Activated CD8-positive, alpha-beta T cell treated with anti-CD3 and anti-CD28 coated beads for 36 hours (primary cell): ENCODE results near the gene GBP5. TPM values are rescaled to one million over a fixed set of nuclear protein-coding genes. Genes with fewer than 3 reads are reported as not detected.

Source experiments
- ATAC-seq: fragments of 200-7000 bp; cut with Tn5 transposase; one replicate; pipeline ENCODE4 v1.10.0; 2021; ENCODE audit warnings: mild to moderate bottlenecking, moderate library complexity
- CTCF ChIA-PET: fragments of 350-600 bp; sonication (Branson Sonifier 250); formaldehyde crosslinking; loops from one replicate; lab custom pipeline; 2021; ENCODE audit warnings: antibody characterized with exemption; lab: Charles Lee
- POLR2A ChIA-PET: fragments of 350-600 bp; sonication (Branson Sonifier 250); formaldehyde crosslinking; loops from one replicate; lab custom pipeline; 2021; ENCODE audit warnings: antibody characterized with exemption; lab: Charles Lee
- DNase-seq: peaks from one replicate; pipeline ENCODE4 v3.0.0-alpha.2; 2020
- H3K27ac Mint-ChIP-seq: one replicate; pipeline ENCODE4 v1.8.0; 2021; ENCODE audit warnings: mild to moderate bottlenecking, mixed read lengths
- H3K27me3 Mint-ChIP-seq: one replicate; pipeline ENCODE4 v1.8.0; 2021; ENCODE audit warnings: mixed read lengths
- H3K36me3 Mint-ChIP-seq: one replicate; pipeline ENCODE4 v1.8.0; 2021; ENCODE audit warnings: low read depth, mixed read lengths
- H3K4me1 Mint-ChIP-seq: one replicate; pipeline ENCODE4 v1.8.0; 2021; ENCODE audit warnings: low read depth, mixed read lengths
- H3K4me3 Mint-ChIP-seq: one replicate; pipeline ENCODE4 v1.8.0; 2021; ENCODE audit warnings: mild to moderate bottlenecking, moderate library complexity, mixed read lengths
- H3K9me3 Mint-ChIP-seq: one replicate; pipeline ENCODE4 v1.8.0; 2021; ENCODE audit warnings: mixed read lengths
- intact Hi-C: fragments of 100-400 bp; cut with micrococcal nuclease; formaldehyde crosslinking; loops from one replicate; pipeline ENCODE4 v1.10.0; 2022
- total RNA-seq, 2 experiments: library from RNA; stranded (reverse); gene quantifications; one replicate each; pipeline ENCODE4 v1.2.3, GENCODE V29; 2021
- TF ChIP-seq, protein P1 (sequence below): fragments of 200-600 bp; IDR thresholded peaks from one replicate; pipeline ENCODE4 v1.8.0; 2022; ENCODE audit warnings: antibody characterized with exemption, mild to moderate bottlenecking

The GBP5 gene
- total RNA-seq, 2 experiments from 2014 or later = 163 to 174 TPM

DNA sequence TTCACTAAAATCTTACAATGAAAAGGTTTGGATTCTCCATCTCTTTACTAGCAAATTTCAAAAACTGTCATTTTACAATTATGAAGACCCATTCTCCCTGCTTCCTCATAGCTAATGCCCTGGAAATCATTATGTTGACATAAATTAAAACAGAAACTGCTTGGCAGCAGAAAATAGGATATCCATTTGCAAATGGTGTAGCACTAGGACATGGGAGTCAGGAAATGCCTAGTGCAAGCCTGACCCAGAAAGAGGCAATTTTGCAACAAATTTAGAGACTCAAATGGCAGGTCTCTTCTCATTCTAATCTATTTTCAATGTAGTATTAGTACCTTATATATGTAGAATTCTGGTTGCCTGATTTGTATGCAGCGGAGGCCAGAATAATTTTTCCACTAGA lies 2.2 kb downstream of the GBP5 start:
- peak overlapping the region; percentile 100 for H3K27ac Mint-ChIP-seq
- intact Hi-C loops = loop anchor here (5.0 kb wide), 3 partner anchors 42 to 87 kb away; partner anchors contain the start of gene GBP4
- peaks cover 56% of the 10 kb centered on the region for H3K4me1 Mint-ChIP-seq
- TF ChIP-seq, protein P1, sequence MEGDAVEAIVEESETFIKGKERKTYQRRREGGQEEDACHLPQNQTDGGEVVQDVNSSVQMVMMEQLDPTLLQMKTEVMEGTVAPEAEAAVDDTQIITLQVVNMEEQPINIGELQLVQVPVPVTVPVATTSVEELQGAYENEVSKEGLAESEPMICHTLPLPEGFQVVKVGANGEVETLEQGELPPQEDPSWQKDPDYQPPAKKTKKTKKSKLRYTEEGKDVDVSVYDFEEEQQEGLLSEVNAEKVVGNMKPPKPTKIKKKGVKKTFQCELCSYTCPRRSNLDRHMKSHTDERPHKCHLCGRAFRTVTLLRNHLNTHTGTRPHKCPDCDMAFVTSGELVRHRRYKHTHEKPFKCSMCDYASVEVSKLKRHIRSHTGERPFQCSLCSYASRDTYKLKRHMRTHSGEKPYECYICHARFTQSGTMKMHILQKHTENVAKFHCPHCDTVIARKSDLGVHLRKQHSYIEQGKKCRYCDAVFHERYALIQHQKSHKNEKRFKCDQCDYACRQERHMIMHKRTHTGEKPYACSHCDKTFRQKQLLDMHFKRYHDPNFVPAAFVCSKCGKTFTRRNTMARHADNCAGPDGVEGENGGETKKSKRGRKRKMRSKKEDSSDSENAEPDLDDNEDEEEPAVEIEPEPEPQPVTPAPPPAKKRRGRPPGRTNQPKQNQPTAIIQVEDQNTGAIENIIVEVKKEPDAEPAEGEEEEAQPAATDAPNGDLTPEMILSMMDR = no peak
- ATAC-seq (no peak), DNase-seq (no peak)
- H3K36me3 Mint-ChIP-seq = peaks cover 76% of the 10 kb centered on the region
- H3K9me3 Mint-ChIP-seq = peaks cover 3% of the 10 kb centered on the region
- POLR2A ChIA-PET = interaction anchor here (1.3 to 9.7 kb wide), 5 partner anchors 10 to 86 kb away, joined by 5 to 114 read pairs (median 31); partner anchors contain the start of gene GBP4
- CTCF ChIA-PET = interaction anchor here (0.7 to 10.8 kb wide), 5 partner anchors 11 to 286 kb away, joined by 3 to 102 read pairs (median 4); partner anchors contain the start of gene GBP1
- H3K4me3 Mint-ChIP-seq = peak overlapping the region; percentile 100
- H3K27me3 Mint-ChIP-seq = no peaks in the 10 kb centered on the region

DNA sequence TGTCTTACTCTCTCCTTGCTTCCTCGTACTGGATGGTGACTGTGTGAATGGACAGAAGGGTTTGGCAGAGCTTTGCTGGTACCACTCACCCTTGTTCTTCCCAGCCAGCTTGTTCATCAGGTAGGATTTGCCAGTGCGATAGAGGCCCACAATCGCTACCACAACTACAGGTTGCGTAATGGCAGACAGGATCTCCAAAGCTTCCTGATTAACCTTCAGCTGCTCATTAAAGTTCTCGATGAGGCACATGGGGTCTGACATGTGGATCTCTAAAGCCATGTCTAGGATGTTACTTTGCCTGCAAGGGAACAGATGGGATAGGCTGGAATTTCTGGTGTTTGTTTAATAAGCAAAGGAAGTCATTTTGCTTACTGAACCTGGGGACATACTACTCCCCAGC lies 3.4 kb downstream of the GBP5 start:
- no peak for DNase-seq
- H3K36me3 Mint-ChIP-seq = peaks cover 83% of the 10 kb centered on the region
- CTCF ChIA-PET = interaction anchor here (3.0 to 10.8 kb wide), 2 partner anchors 10 to 88 kb away, joined by 11 to 102 read pairs; no protein-coding TSS in a partner anchor
- H3K27ac Mint-ChIP-seq = peak overlapping the region; percentile 89
- TF ChIP-seq, protein P1 = no peak
- intact Hi-C loops = no loop called here
- peaks cover 3% of the 10 kb centered on the region for H3K9me3 Mint-ChIP-seq
- POLR2A ChIA-PET = interaction anchor here (0.6 to 9.7 kb wide), 6 partner anchors 10 to 198 kb away, joined by 4 to 114 read pairs (median 8); partner anchors contain the start of gene GBP4
- no peaks in the 10 kb centered on the region for H3K27me3 Mint-ChIP-seq
- ATAC-seq = no peak
- H3K4me1 Mint-ChIP-seq = peaks cover 51% of the 10 kb centered on the region
- H3K4me3 Mint-ChIP-seq = peak overlapping the region; percentile 100

DNA sequence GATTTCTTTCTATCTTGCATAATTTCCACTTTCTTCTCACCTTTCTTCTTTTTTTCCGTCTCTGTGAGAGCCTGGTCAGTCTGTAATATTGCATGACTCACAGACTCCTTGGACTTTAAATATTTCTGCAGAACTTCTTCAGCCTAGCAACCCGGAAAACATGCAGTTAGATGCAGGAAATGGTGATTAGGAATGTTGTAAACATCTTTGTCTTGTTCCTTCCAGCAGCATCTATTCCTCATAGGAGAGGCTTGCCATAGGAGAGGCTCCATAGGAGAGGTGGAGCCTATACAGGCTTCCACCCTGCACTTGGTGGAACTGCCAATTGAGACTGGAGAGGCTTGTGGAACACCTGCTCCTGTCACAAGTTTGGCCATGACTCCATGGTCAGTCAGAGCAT lies 10.0 kb downstream of the GBP5 start:
- DNase-seq = no peak
- Mint-ChIP-seq H3K27me3 (no peaks in the 10 kb centered on the region), H3K4me3 (no peak overlapping the region), H3K4me1 (peaks cover 80% of the 10 kb centered on the region), H3K9me3 (peaks cover 5% of the 10 kb centered on the region), H3K36me3 (peaks cover 81% of the 10 kb centered on the region), H3K27ac (peak overlapping the region; percentile 67)
- intact Hi-C loops = no loop called here
- no peak for ATAC-seq
- ChIA-PET POLR2A (interaction anchor here (0.6 to 1.8 kb wide), 5 partner anchors 12 to 241 kb away, joined by 3 to 5 read pairs (median 3); no protein-coding TSS in a partner anchor), CTCF (no interaction called here)
- TF ChIP-seq, protein P1 = no peak

DNA sequence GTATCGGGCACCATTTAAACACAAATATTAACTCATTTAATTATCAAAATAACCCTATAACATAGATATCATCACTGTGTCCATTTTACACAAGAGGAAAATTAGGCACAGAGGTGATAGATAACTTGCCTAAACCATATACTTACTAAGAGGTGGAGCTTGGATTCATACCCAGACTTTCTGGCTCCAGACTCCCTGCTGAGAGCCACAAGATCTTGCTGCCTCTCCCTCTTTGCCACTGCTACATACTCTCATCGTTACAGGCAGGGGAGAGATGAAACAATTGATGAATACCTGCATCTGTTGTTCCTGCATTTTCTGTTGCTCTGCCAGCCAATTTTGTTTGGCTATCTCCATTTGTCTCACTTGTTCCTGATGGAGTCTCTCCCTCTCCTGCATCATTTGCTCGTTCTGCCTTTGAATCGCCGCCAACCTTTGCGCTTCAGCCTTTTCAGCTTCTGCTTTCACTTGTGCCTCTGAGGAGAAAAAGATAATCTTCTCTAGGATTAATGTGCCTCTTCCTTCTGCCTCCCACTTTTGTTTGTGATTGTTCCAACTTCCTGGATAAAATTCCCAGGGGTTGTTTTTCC lies 10.6 kb downstream of the GBP5 start:
- intact Hi-C loops = no loop called here
- Mint-ChIP-seq H3K9me3 (peaks cover 7% of the 10 kb centered on the region), H3K4me3 (peak overlapping the region; percentile 2), H3K36me3 (peaks cover 78% of the 10 kb centered on the region), H3K27me3 (no peaks in the 10 kb centered on the region), H3K4me1 (peaks cover 78% of the 10 kb centered on the region), H3K27ac (peak overlapping the region; percentile 67)
- DNase-seq = no peak
- POLR2A ChIA-PET = interaction anchor here (0.6 to 4.9 kb wide), 6 partner anchors 11 to 241 kb away, joined by 3 to 37 read pairs (median 4); partner anchors contain the start of gene GBP5
- ATAC-seq = no peak
- CTCF ChIA-PET = interaction anchor here (5.1 kb wide), 1 partner anchor 96 kb away, joined by 30 read pairs; no protein-coding TSS in a partner anchor
- TF ChIP-seq, protein P1 = no peak
